ENCODE data around the gene AP3B2.

DNA sequence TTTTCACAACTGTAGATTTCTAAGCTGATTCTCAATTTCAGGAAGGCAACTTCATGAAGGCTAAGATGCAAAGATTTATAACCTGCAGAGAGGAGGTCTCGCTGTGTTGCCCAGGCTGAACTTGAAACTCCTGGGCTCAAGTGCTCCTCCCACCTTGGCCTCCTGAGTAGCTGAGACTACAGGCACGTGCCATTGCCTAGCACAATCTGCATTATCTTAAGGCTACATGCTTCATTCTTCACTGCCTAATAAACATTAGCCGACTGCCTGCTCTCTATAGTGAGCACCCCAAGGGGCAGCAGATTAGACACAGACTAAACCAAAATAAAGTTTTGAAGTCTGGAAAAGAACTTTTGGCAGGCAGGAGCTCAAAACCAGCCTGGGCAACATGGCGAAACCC is 79.6 kb downstream of the AP3B2 start:
- TF ChIP-seq, protein P1, sequence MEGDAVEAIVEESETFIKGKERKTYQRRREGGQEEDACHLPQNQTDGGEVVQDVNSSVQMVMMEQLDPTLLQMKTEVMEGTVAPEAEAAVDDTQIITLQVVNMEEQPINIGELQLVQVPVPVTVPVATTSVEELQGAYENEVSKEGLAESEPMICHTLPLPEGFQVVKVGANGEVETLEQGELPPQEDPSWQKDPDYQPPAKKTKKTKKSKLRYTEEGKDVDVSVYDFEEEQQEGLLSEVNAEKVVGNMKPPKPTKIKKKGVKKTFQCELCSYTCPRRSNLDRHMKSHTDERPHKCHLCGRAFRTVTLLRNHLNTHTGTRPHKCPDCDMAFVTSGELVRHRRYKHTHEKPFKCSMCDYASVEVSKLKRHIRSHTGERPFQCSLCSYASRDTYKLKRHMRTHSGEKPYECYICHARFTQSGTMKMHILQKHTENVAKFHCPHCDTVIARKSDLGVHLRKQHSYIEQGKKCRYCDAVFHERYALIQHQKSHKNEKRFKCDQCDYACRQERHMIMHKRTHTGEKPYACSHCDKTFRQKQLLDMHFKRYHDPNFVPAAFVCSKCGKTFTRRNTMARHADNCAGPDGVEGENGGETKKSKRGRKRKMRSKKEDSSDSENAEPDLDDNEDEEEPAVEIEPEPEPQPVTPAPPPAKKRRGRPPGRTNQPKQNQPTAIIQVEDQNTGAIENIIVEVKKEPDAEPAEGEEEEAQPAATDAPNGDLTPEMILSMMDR (IDR thresholded peaks at IDR 0.05; ENCODE audit: low read depth, low read length, missing input control) = no peak
- TF ChIP-seq JUND (IDR thresholded peaks at IDR 0.05) (no peak), SP1 (IDR thresholded peaks at IDR 0.05) (no peak), YY1 (IDR thresholded peaks at IDR 0.05) (no peak), TAF1 (conservative IDR thresholded peaks at IDR 0.05) (no peak), RAD21 (IDR thresholded peaks at IDR 0.05) (no peak), GABPA (IDR thresholded peaks at IDR 0.05 in 1 of 2, conservative IDR thresholded peaks at IDR 0.05 in 1 of 2) (no peak), FOXA1 (IDR thresholded peaks at IDR 0.05) (no peak), EGR1 (IDR thresholded peaks at IDR 0.05; ENCODE audit: low read depth in 2 of 2) (no peak)
- TF ChIP-seq, protein P2, sequence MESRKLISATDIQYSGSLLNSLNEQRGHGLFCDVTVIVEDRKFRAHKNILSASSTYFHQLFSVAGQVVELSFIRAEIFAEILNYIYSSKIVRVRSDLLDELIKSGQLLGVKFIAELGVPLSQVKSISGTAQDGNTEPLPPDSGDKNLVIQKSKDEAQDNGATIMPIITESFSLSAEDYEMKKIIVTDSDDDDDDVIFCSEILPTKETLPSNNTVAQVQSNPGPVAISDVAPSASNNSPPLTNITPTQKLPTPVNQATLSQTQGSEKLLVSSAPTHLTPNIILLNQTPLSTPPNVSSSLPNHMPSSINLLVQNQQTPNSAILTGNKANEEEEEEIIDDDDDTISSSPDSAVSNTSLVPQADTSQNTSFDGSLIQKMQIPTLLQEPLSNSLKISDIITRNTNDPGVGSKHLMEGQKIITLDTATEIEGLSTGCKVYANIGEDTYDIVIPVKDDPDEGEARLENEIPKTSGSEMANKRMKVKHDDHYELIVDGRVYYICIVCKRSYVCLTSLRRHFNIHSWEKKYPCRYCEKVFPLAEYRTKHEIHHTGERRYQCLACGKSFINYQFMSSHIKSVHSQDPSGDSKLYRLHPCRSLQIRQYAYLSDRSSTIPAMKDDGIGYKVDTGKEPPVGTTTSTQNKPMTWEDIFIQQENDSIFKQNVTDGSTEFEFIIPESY (IDR thresholded peaks at IDR 0.05) = no peak
- TF ChIP-seq, protein P3, sequence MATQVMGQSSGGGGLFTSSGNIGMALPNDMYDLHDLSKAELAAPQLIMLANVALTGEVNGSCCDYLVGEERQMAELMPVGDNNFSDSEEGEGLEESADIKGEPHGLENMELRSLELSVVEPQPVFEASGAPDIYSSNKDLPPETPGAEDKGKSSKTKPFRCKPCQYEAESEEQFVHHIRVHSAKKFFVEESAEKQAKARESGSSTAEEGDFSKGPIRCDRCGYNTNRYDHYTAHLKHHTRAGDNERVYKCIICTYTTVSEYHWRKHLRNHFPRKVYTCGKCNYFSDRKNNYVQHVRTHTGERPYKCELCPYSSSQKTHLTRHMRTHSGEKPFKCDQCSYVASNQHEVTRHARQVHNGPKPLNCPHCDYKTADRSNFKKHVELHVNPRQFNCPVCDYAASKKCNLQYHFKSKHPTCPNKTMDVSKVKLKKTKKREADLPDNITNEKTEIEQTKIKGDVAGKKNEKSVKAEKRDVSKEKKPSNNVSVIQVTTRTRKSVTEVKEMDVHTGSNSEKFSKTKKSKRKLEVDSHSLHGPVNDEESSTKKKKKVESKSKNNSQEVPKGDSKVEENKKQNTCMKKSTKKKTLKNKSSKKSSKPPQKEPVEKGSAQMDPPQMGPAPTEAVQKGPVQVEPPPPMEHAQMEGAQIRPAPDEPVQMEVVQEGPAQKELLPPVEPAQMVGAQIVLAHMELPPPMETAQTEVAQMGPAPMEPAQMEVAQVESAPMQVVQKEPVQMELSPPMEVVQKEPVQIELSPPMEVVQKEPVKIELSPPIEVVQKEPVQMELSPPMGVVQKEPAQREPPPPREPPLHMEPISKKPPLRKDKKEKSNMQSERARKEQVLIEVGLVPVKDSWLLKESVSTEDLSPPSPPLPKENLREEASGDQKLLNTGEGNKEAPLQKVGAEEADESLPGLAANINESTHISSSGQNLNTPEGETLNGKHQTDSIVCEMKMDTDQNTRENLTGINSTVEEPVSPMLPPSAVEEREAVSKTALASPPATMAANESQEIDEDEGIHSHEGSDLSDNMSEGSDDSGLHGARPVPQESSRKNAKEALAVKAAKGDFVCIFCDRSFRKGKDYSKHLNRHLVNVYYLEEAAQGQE (IDR thresholded peaks at IDR 0.05) = no peak
- TF ChIP-seq, protein P4, sequence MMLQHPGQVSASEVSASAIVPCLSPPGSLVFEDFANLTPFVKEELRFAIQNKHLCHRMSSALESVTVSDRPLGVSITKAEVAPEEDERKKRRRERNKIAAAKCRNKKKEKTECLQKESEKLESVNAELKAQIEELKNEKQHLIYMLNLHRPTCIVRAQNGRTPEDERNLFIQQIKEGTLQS (IDR thresholded peaks at IDR 0.05) = no peak
- TF ChIP-seq, protein P5, sequence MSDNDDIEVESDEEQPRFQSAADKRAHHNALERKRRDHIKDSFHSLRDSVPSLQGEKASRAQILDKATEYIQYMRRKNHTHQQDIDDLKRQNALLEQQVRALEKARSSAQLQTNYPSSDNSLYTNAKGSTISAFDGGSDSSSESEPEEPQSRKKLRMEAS (IDR thresholded peaks at IDR 0.05) = no peak

Data from liver (tissue), 3 donors.